Measurements from ENCODE around the gene WDR88.

- no peak for TF ChIP-seq CTCF (IDR thresholded peaks at IDR 0.05; ENCODE audit: insufficient read depth, low read length)
- TF ChIP-seq POLR2AphosphoS5 (IDR thresholded peaks at IDR 0.05; ENCODE audit: low read depth), result peak; percentile 48
Observed at GRCh38 chr19:33161201-33161600, 29.3 kb downstream of the WDR88 start.
